ENCODE results near the gene RETREG2. TPM values are rescaled to one million over a fixed set of nuclear protein-coding genes. Genes with fewer than 3 reads are reported as not detected.
A peak's percentile ranks its signal among the peaks of the same experiment; 100 is the strongest.

Gene RETREG2
- total RNA-seq, 1 experiment from 2014 or later: 106 TPM

DNA sequence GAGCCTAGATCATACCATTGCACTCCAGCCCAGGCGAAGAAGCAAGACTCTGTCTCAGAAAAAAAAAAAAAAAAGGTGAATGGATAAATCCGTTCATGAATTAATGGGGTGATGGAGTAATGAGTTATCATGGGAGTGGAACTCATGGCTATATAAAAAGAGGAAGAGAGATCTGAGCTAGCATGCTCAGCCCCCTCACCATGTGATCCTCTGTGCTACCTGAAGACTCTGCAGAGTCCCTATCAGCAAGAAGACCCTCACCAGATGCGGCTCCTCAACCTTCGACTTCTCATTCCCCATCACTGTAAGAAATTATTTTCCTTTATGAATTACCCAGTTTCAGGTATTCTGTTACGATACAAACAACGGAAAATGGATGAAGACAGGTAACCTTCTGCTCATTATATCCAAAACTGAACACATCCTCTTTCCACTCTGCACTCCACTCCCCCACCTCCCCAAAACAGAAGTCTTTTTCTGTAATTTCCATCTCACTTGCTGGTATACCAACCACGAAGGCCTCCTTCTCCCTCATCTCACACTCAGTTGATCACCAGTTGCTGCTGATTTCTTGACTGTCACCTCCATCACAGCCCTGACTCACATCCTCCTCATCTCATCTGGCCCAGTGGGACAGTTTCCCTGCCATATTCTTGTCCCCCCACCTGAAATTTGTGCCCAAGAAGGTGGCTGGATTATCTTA lies 8.8 kb downstream of the RETREG2 start:
- Histone ChIP-seq H3K4me3 (ENCODE audit: low read depth in 2 of 2, low read length in 2 of 2) (no peak overlapping the region), H3K9me3 (ENCODE audit: control insufficient read depth, insufficient read depth, low read depth, low read length) (no peaks in the 10 kb centered on the region), H3K27me3 (ENCODE audit: control insufficient read depth, insufficient read depth, low read length) (no peaks in the 10 kb centered on the region), H3K27ac (ENCODE audit: low read length) (no peak overlapping the region), H3K36me3 (ENCODE audit: control insufficient read depth, insufficient read depth, low read length) (peaks cover 13% of the 10 kb centered on the region; the same call in 1 of the 2 replicates), H3K4me1 (ENCODE audit: control insufficient read depth, insufficient read depth, low read length) (no peaks in the 10 kb centered on the region)
- POLR2A ChIA-PET: no interaction called here
- CTCF ChIA-PET: interaction anchor here (0.6 kb wide), 1 partner anchor 144 kb away, joined by 3 read pairs; no protein-coding TSS in a partner anchor
- TF ChIP-seq CTCF (IDR thresholded peaks at IDR 0.05) (no peak), REST (IDR thresholded peaks at IDR 0.05; ENCODE audit: insufficient read depth in 1 of 2, low read depth in 2 of 2, low read length in 1 of 2) (no peak), SIN3A (IDR thresholded peaks at IDR 0.05; ENCODE audit: borderline replicate concordance, insufficient read depth, low read depth, low read length) (no peak), POLR2AphosphoS5 (IDR thresholded peaks at IDR 0.05; ENCODE audit: low read depth, low read length) (no peak)
- peak; percentile 33 for ATAC-seq
- BruUV-seq (replicated peaks): no TSS peak
- DNase-seq (ENCODE audit: low read depth, low spot score): no peak
- intact Hi-C loops (cut with micrococcal nuclease; ENCODE audit: unreplicated experiment): no loop called here
- in situ Hi-C loops (cut with HindIII; ENCODE audit: low pct_unique_long_range_greater_than_20kb, low sequenced_read_pairs): no loop called here

- intact Hi-C loops (cut with micrococcal nuclease; ENCODE audit: unreplicated experiment): no loop called here
- BruUV-seq (replicated peaks): no TSS peak
- in situ Hi-C loops (cut with HindIII; ENCODE audit: low pct_unique_long_range_greater_than_20kb, low sequenced_read_pairs): no loop called here
Measured at GRCh38 chr2:219197388-219197787, 19.3 kb downstream of the RETREG2 start.

More at GRCh38 chr2:219197388-219197787, 19.3 kb downstream of the RETREG2 start:
- ChIA-PET POLR2A (no interaction called here), CTCF (interaction anchor here (0.7 kb wide), 1 partner anchor 28 kb away, joined by 9 read pairs; the partner anchor contains the start of gene SLC23A3)
- no peaks in the 10 kb centered on the region for H3K27me3 ChIP-seq (ENCODE audit: control insufficient read depth, insufficient read depth, low read length)
- ATAC-seq (no peak), DNase-seq (ENCODE audit: low read depth, low spot score) (no peak)
- TF ChIP-seq TCF7L2 (IDR thresholded peaks at IDR 0.05; ENCODE audit: low read depth, low read length) (no peak), CTCF (IDR thresholded peaks at IDR 0.05) (no peak), POLR2AphosphoS5 (IDR thresholded peaks at IDR 0.05; ENCODE audit: low read depth, low read length) (no peak), SIN3A (IDR thresholded peaks at IDR 0.05; ENCODE audit: borderline replicate concordance, insufficient read depth, low read depth, low read length) (no peak), REST (IDR thresholded peaks at IDR 0.05; ENCODE audit: insufficient read depth in 1 of 2, low read depth in 2 of 2, low read length in 1 of 2) (no peak)
- no peaks in the 10 kb centered on the region for H3K4me1 ChIP-seq (ENCODE audit: control insufficient read depth, insufficient read depth, low read length)
- no peak overlapping the region for H3K4me3 ChIP-seq (ENCODE audit: low read depth in 2 of 2, low read length in 2 of 2)
- H3K27ac ChIP-seq (ENCODE audit: low read length): no peak overlapping the region
- H3K9me3 ChIP-seq (ENCODE audit: control insufficient read depth, insufficient read depth, low read depth, low read length): no peaks in the 10 kb centered on the region
- no peaks in the 10 kb centered on the region for H3K36me3 ChIP-seq (ENCODE audit: control insufficient read depth, insufficient read depth, low read length)

All from Panc1 (cell line).